Esophagus muscularis mucosa (tissue), 4 donors: ENCODE measurements around the gene PBX3.

Experiments used
- EP300 ChIP-seq: sonication (generic); formaldehyde crosslinking; IDR thresholded peaks from one replicate; pipeline ENCODE4 v1.6.1; 2017; ENCODE audit warnings: antibody characterized with exemption
- POLR2A ChIP-seq: fragments of 450-650 bp; IDR thresholded peaks from one replicate; pipeline ENCODE4 v1.6.1; 2017; ENCODE audit warnings: antibody characterized with exemption, moderate library complexity, mild to moderate bottlenecking, low read depth
- POLR2AphosphoS5 ChIP-seq, 2 donors: sonication (generic); formaldehyde crosslinking; IDR thresholded peaks; one replicate each; pipeline ENCODE4 v1.6.1; 2017; ENCODE audit warnings: antibody characterized with exemption in 2 of 2
- TF ChIP-seq, protein P1 (sequence below), 3 experiments: fragments of 200-600 bp in 2 of 3; fragments of 450-650 bp in 1 of 3; sonication (generic) in 2 of 3; IDR thresholded peaks; one replicate each; pipeline ENCODE4 v1.5.1; 2017 to 2019; ENCODE audit warnings: antibody characterized with exemption in 3 of 3, mild to moderate bottlenecking in 2 of 3, moderate library complexity in 1 of 3

DNA sequence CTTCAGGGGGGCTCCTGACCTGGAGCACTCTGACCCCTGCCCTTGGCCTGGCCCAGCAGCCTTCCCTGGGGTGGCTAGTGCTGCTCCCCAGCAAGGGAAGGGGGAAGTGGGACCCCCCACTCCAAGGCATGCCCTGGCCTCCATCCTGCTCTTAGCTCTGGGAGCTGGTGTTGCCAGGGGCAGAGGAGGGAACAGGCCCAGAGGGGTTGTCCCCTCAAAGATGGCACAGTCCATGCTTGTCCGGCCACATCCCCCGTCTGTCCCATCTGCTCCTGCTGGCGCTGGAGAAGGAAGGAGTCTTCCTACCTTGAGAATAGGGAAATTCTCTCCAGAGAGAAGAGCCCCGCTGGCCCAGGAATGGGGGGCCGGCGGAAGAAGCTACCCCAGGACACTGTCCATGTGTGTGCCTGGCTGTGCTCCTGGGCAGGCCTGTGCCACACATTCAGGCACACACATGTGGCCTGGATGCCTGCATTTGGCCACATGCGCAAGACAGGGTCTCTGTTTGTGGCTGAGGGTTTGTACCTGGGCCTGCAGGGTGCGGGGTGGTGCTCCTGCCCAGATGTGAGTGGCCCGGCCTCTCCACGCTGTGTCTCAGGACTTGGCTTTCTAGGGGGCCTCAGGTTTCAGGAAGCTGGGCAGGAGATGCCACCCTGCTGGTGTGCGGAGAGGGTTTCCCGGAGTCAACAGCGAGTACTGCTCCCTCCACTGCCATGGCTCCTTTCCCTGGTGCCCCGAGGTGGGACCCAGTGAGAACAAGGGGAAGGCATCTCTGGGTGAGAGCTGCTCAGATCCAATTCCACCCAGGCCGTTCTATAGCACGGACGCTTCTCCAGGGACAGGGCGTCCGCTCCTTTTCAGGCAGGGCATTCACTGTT is 247.1 kb downstream of the PBX3 start:
- TF ChIP-seq POLR2AphosphoS5 (IDR thresholded peaks at IDR 0.05): no peak
- TF ChIP-seq, protein P1, sequence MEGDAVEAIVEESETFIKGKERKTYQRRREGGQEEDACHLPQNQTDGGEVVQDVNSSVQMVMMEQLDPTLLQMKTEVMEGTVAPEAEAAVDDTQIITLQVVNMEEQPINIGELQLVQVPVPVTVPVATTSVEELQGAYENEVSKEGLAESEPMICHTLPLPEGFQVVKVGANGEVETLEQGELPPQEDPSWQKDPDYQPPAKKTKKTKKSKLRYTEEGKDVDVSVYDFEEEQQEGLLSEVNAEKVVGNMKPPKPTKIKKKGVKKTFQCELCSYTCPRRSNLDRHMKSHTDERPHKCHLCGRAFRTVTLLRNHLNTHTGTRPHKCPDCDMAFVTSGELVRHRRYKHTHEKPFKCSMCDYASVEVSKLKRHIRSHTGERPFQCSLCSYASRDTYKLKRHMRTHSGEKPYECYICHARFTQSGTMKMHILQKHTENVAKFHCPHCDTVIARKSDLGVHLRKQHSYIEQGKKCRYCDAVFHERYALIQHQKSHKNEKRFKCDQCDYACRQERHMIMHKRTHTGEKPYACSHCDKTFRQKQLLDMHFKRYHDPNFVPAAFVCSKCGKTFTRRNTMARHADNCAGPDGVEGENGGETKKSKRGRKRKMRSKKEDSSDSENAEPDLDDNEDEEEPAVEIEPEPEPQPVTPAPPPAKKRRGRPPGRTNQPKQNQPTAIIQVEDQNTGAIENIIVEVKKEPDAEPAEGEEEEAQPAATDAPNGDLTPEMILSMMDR (IDR thresholded peaks at IDR 0.05): no peak
- no peak for TF ChIP-seq POLR2A
- TF ChIP-seq EP300: no peak
